ENCODE measurements around the gene HDGF.

The HDGF gene

DNA sequence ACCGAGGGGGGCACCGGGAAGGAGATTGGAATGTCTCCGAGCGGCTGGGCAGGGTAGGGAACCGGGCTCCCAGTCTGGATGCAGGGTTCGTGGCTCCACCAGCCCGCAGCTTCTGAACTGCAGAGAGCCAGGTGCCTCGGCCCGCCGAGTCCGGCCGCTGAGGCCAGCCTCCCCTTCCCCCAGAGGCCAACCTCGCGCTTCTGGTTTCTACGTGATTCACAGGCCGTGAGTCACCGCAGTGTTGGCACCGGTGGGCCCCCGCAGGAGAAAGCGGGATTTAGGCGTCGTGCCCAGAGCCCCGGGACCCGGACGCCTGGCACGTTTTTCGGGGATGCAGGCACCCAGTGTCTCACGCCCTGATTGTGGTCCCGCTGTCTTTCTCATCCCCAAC, 46.5 kb downstream of the HDGF start:
- CTCF ChIA-PET: interaction anchor here (1.1 to 20.6 kb wide), 6 partner anchors 13 to 156 kb away, joined by 4 to 429 read pairs (median 12); partner anchors contain the start of genes ISG20L2, METTL25B, NES and NTRK1

DNA sequence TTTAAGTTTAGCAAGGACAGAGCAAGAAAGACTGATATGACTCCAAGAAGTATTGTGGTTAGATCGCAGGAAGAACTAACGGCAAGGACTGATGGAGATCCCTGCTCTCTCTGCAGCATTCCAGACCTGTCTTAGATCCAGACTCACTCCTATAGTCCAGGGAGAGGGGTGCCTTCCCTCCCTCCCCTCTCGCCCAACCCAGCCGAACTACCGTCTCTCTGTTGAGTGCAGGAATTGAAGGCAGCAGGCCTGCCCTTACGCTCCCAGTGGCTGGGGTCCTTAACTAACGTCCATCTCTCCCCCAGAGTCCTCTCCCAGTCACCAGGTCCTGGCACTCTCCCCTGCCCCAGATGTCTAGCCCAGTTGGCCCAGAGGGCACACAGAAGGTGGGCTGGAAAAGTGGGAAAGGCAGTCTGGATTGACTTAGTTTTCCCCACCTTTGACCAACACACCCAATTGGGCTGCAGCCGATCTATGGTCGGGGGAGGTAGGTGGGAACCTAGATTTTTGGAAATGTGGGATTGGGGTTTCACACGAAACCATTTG, 47.2 kb downstream of the HDGF start:
- TF ChIP-seq NFRKB (IDR thresholded peaks at IDR 0.05): no peak
- no peak for TF ChIP-seq TARDBP (IDR thresholded peaks at IDR 0.05)
- no peak for TF ChIP-seq FOXM1 (IDR thresholded peaks at IDR 0.05; ENCODE audit: borderline replicate concordance)
- no peak for TF ChIP-seq ZNF384 (IDR thresholded peaks at IDR 0.05)
- no peak for TF ChIP-seq CTBP1 (IDR thresholded peaks at IDR 0.05; ENCODE audit: borderline replicate concordance)
- TF ChIP-seq ARNT (IDR thresholded peaks at IDR 0.05): no peak
- no peak for TF ChIP-seq LEF1 (IDR thresholded peaks at IDR 0.05; ENCODE audit: borderline replicate concordance)
- TF ChIP-seq, protein P1, sequence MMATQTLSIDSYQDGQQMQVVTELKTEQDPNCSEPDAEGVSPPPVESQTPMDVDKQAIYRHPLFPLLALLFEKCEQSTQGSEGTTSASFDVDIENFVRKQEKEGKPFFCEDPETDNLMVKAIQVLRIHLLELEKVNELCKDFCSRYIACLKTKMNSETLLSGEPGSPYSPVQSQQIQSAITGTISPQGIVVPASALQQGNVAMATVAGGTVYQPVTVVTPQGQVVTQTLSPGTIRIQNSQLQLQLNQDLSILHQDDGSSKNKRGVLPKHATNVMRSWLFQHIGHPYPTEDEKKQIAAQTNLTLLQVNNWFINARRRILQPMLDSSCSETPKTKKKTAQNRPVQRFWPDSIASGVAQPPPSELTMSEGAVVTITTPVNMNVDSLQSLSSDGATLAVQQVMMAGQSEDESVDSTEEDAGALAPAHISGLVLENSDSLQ (IDR thresholded peaks at IDR 0.05): no peak
- TF ChIP-seq HDGF (IDR thresholded peaks at IDR 0.05; ENCODE audit: borderline replicate concordance): no peak
- no peak for TF ChIP-seq FOXA1 (IDR thresholded peaks at IDR 0.05)
- TF ChIP-seq SUZ12 (IDR thresholded peaks at IDR 0.05): no peak
- no peak for TF ChIP-seq BHLHE40 (IDR thresholded peaks at IDR 0.05; ENCODE audit: borderline replicate concordance)
- ChIA-PET CTCF (interaction anchor here (0.6 to 20.6 kb wide), 4 partner anchors 13 to 187 kb away, joined by 3 to 429 read pairs (median 36); partner anchors contain the start of genes ISG20L2 and METTL25B), POLR2A (interaction anchor here (1.0 to 9.5 kb wide), 4 partner anchors 14 to 48 kb away, joined by 3 to 120 read pairs (median 38); partner anchors contain the start of genes ISG20L2, METTL25B and MRPL24)
- DNase-seq (ENCODE audit: extremely low spot score): no peak

More for the DNA sequence above, 46.5 kb downstream of the HDGF start:
- peak; percentile 72; the same call in 1 of the 2 replicates for TF ChIP-seq L3MBTL2 (conservative IDR thresholded peaks at IDR 0.05)
- TF ChIP-seq FOXA1 (IDR thresholded peaks at IDR 0.05): no peak
- DNase-seq (ENCODE audit: extremely low spot score): no peak
- POLR2A ChIA-PET: interaction anchor here (1.5 to 9.5 kb wide), 6 partner anchors 10 to 47 kb away, joined by 4 to 120 read pairs (median 8); partner anchors contain the start of genes HDGF, ISG20L2, METTL25B and MRPL24

DNA sequence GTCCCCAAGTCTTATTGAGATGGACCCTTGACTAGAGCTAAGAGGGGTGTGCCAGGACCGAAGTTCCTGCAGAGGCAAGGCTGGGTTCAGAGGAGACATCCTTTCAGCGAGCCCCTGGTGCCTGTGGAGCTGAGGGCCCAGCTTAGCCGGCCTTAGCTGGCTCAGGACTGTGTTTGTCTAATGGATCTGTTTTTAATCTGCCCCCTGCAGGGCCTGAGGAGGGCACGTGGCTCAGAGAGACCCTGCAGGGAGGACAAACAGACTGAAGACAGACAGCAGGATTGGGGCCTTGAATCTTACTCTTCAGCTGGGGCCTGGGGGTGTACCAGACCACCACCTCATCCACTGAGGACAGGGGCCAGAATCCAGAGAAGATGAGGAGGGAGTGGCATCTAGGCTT, 47.7 kb downstream of the HDGF start:
- POLR2A ChIA-PET: interaction anchor here (1.0 to 9.5 kb wide), 5 partner anchors 11 to 48 kb away, joined by 3 to 120 read pairs (median 4); partner anchors contain the start of genes ISG20L2, METTL25B and MRPL24
- DNase-seq (ENCODE audit: extremely low spot score): peak; percentile 62
- CTCF ChIA-PET: interaction anchor here (0.6 to 20.6 kb wide), 4 partner anchors 12 to 187 kb away, joined by 3 to 429 read pairs (median 36); partner anchors contain the start of genes ISG20L2 and METTL25B
- TF ChIP-seq SP1 (IDR thresholded peaks at IDR 0.05): no peak
- no peak for TF ChIP-seq FOXA1 (IDR thresholded peaks at IDR 0.05)
- no peak for TF ChIP-seq HDGF (IDR thresholded peaks at IDR 0.05; ENCODE audit: borderline replicate concordance)
- TF ChIP-seq FOXM1 (IDR thresholded peaks at IDR 0.05; ENCODE audit: borderline replicate concordance): no peak
- no peak for TF ChIP-seq LEF1 (IDR thresholded peaks at IDR 0.05; ENCODE audit: borderline replicate concordance)
- TF ChIP-seq FOXK2 (IDR thresholded peaks at IDR 0.05): no peak
- TF ChIP-seq ZNF384 (IDR thresholded peaks at IDR 0.05): no peak

DNA sequence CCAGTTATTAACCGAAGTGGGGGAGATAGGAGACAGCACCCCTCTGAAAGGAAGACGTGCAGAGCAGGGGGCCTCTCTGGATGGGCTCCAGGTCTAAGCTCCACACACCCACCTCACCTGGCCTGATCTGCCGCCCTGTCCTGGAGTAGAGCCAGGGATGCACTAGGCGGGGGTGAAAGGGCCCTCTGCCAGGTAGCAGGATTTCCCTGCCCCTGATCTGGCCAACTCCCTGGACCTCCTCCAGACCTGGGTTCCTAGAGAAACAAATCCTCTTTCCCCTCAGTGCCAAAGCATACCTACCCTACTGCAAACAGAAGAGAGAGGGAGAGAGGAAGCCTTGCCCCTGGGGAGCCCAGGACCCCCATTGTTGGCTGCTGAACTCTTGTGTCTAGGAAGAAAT, 48.1 kb downstream of the HDGF start:
- TF ChIP-seq TARDBP (IDR thresholded peaks at IDR 0.05) (no peak), ARNT (IDR thresholded peaks at IDR 0.05) (no peak), FOXM1 (IDR thresholded peaks at IDR 0.05; ENCODE audit: borderline replicate concordance) (no peak), HDGF (IDR thresholded peaks at IDR 0.05; ENCODE audit: borderline replicate concordance) (no peak), BHLHE40 (IDR thresholded peaks at IDR 0.05; ENCODE audit: borderline replicate concordance) (no peak), LEF1 (IDR thresholded peaks at IDR 0.05; ENCODE audit: borderline replicate concordance) (no peak), FOXK2 (IDR thresholded peaks at IDR 0.05) (no peak), SP1 (IDR thresholded peaks at IDR 0.05) (no peak), ZNF384 (IDR thresholded peaks at IDR 0.05) (no peak)
- TF ChIP-seq, protein P1 (IDR thresholded peaks at IDR 0.05): no peak
- POLR2A ChIA-PET: interaction anchor here (1.0 to 9.5 kb wide), 5 partner anchors 10 to 49 kb away, joined by 3 to 120 read pairs (median 4); partner anchors contain the start of genes ISG20L2, METTL25B and MRPL24
- CTCF ChIA-PET: interaction anchor here (0.8 to 20.6 kb wide), 4 partner anchors 12 to 77 kb away, joined by 3 to 429 read pairs (median 38); partner anchors contain the start of genes ISG20L2 and METTL25B
- DNase-seq (ENCODE audit: extremely low spot score): no peak

DNA sequence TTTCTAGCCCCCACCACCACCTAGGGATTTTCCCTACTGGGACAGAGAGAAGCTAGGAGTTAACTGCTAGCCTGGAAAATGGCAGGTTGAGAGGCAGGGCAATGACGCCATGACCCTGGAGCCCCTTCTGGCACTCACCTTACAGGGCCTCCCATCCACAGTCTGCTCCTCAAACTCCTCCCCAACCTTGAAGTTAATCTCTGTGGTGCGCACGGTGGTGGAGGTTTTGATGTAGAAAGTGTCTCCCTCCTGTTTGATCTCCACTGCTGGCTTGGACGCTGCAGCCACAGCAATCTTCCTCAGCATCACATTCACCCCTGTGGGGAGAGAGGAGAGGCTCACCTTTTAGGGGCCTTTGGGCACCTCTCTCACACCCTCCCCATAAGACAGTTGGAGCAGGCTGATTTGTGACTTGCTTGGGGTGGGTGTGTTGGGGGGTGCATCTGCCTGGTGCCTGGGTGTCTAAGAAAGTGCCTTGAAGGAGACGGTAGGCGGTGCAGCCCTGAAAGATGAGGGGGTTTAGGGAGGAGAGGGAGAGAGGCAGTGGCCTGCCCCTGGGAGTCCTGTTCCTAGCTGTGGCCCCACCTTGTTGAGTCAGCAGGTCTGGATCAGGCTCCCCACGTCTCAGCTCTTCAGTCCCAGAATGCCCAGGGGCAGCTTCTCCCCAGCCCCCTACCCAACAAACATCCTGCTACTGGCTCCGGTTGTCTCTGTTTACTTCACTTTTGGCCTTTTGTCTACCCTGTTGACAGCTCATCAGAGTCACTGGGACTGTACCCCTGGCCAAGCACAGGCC, 50.5 kb downstream of the HDGF start:
- no peak for DNase-seq (ENCODE audit: extremely low spot score)
- TF ChIP-seq FOXM1 (IDR thresholded peaks at IDR 0.05; ENCODE audit: borderline replicate concordance): no peak
- no peak for TF ChIP-seq NFRKB (IDR thresholded peaks at IDR 0.05)
- TF ChIP-seq ELF4 (IDR thresholded peaks at IDR 0.05): no peak
- no peak for TF ChIP-seq ARNT (IDR thresholded peaks at IDR 0.05)
- TF ChIP-seq ZNF384 (IDR thresholded peaks at IDR 0.05): no peak
- no peak for TF ChIP-seq CTBP1 (IDR thresholded peaks at IDR 0.05; ENCODE audit: borderline replicate concordance)
- TF ChIP-seq, protein P1 (IDR thresholded peaks at IDR 0.05): no peak
- TF ChIP-seq BHLHE40 (IDR thresholded peaks at IDR 0.05; ENCODE audit: borderline replicate concordance): no peak
- no peak for TF ChIP-seq TARDBP (IDR thresholded peaks at IDR 0.05)
- no peak for TF ChIP-seq LEF1 (IDR thresholded peaks at IDR 0.05; ENCODE audit: borderline replicate concordance)
- TF ChIP-seq L3MBTL2 (conservative IDR thresholded peaks at IDR 0.05): no peak
- no peak for TF ChIP-seq FOXA1 (IDR thresholded peaks at IDR 0.05)
- TF ChIP-seq SUZ12 (IDR thresholded peaks at IDR 0.05): no peak
- TF ChIP-seq FOXK2 (IDR thresholded peaks at IDR 0.05): no peak
- TF ChIP-seq SP1 (IDR thresholded peaks at IDR 0.05): no peak
- TF ChIP-seq HDGF (IDR thresholded peaks at IDR 0.05; ENCODE audit: borderline replicate concordance): no peak
- ChIA-PET CTCF (interaction anchor here (1.1 to 20.6 kb wide), 3 partner anchors 9 to 82 kb away, joined by 3 to 429 read pairs (median 10); partner anchors contain the start of gene HAPLN2), POLR2A (interaction anchor here (9.1 to 9.5 kb wide), 2 partner anchors 11 to 26 kb away, joined by 72 to 120 read pairs; partner anchors contain the start of genes ISG20L2 and METTL25B)
